Peyer's patch (tissue), 4 donors: ENCODE data around the gene NKTR.

Source experiments
- POLR2A ChIP-seq, 2 donors: fragments of 450-650 bp; IDR thresholded peaks; one replicate each; pipeline ENCODE4 v1.5.1; 2017; ENCODE audit warnings: antibody characterized with exemption in 2 of 2, mild to moderate bottlenecking in 2 of 2, moderate library complexity in 2 of 2
- TF ChIP-seq, protein P1 (sequence below), 6 experiments: fragments of 450-650 bp in 4 of 6; fragments of 200-600 bp in 2 of 6; sonication (generic) in 1 of 6; IDR thresholded peaks; one replicate each; pipeline ENCODE4 v1.5.1; 2017 to 2019; ENCODE audit warnings: antibody characterized with exemption in 6 of 6, mild to moderate bottlenecking in 3 of 6, moderate library complexity in 1 of 6

DNA sequence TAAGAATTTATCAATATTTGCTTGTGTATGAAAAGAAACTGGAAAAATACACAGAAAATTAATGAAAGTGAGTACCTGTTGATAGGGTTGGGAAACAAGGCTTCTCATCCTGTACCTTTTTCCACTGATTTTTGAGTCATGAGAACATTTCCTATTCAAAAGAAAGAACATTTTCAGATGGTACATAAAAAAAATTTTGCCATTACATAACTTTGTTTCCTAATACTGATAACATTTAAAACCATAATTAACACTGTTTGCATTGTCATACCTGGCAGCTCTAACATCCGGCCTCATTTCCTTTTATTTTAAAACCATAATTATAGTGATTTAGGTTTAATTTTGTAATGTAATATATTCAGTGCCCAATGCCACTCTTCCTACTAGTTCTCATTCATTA is 11.7 kb downstream of the NKTR start:
- no peak for TF ChIP-seq POLR2A (IDR thresholded peaks at IDR 0.05)
- TF ChIP-seq, protein P1, sequence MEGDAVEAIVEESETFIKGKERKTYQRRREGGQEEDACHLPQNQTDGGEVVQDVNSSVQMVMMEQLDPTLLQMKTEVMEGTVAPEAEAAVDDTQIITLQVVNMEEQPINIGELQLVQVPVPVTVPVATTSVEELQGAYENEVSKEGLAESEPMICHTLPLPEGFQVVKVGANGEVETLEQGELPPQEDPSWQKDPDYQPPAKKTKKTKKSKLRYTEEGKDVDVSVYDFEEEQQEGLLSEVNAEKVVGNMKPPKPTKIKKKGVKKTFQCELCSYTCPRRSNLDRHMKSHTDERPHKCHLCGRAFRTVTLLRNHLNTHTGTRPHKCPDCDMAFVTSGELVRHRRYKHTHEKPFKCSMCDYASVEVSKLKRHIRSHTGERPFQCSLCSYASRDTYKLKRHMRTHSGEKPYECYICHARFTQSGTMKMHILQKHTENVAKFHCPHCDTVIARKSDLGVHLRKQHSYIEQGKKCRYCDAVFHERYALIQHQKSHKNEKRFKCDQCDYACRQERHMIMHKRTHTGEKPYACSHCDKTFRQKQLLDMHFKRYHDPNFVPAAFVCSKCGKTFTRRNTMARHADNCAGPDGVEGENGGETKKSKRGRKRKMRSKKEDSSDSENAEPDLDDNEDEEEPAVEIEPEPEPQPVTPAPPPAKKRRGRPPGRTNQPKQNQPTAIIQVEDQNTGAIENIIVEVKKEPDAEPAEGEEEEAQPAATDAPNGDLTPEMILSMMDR (IDR thresholded peaks at IDR 0.05) = no peak
